IMR-90 (cell line): Measurements from ENCODE around the gene ELSPBP1. TPM values are rescaled to one million over a fixed set of nuclear protein-coding genes. Genes with fewer than 3 reads are reported as not detected.

Experiments used
- ATAC-seq: fragments of 200-7000 bp; cut with Tn5 transposase; 2 replicates; pipeline ENCODE4 v1.9.1; 2020; ENCODE audit warnings: low read depth, mild to moderate bottlenecking, moderate library complexity
- BruUV-seq: library from RNA; stranded (reverse); fragments of 400-500 nt; replicated peaks from 2 replicates; lab custom pipeline; 2021; lab: Mats Ljungman, UMichigan
- CTCF ChIA-PET: fragments of 300-600 bp; formaldehyde crosslinking; extraction: SDS; loops from one replicate; lab custom pipeline; 2021; ENCODE audit warnings: antibody characterized with exemption; lab: Yijun Ruan, JAX
- POLR2A ChIA-PET: fragments of 300-600 bp; sonication (Branson Sonifier 250); formaldehyde crosslinking; loops from one replicate; lab custom pipeline; 2022; ENCODE audit warnings: antibody characterized with exemption; ENCODE audit not compliant: unreplicated experiment; lab: Charles Lee
- DNase-seq: peaks from one replicate; pipeline ENCODE4 v3.0.0; 2013
- H2AFZ ChIP-seq: replicated peaks from 2 replicates; pipeline ENCODE3; 2013; ENCODE audit warnings: low read length, mild to moderate bottlenecking; ENCODE audit not compliant: poor library complexity
- H2AK5ac ChIP-seq: 2 replicates; pipeline ENCODE4 v1.6.1; 2013; ENCODE audit warnings: low read depth, low read length, inconsistent platforms
- H2AK9ac ChIP-seq: replicated peaks from 2 replicates; pipeline ENCODE3; 2013; ENCODE audit warnings: mild to moderate bottlenecking, low read depth, low read length, moderate library complexity; ENCODE audit not compliant: poor library complexity
- H2BK120ac ChIP-seq: 2 replicates; pipeline ENCODE4 v1.6.1; 2013; ENCODE audit warnings: low read depth, low read length, inconsistent platforms
- H2BK15ac ChIP-seq: 3 replicates; pipeline ENCODE4 v1.6.1; 2013; ENCODE audit warnings: low read depth, low read length, inconsistent platforms
- H2BK20ac ChIP-seq: 2 replicates; pipeline ENCODE4 v1.6.1; 2013; ENCODE audit warnings: low read depth, mild to moderate bottlenecking, inconsistent platforms, low read length, moderate library complexity
- H2BK5ac ChIP-seq: 2 replicates; pipeline ENCODE4 v1.6.1; 2013; ENCODE audit warnings: mild to moderate bottlenecking, low read depth, low read length, inconsistent platforms; ENCODE audit not compliant: poor library complexity, severe bottlenecking
- H3K14ac ChIP-seq: replicated peaks from 2 replicates; pipeline ENCODE4 v1.6.1; 2013; ENCODE audit warnings: low read depth, low read length, inconsistent platforms
- H3K18ac ChIP-seq: 2 replicates; pipeline ENCODE4 v1.6.1; 2013; ENCODE audit warnings: low read depth, low read length, control low read depth
- H3K23ac ChIP-seq: 2 replicates; pipeline ENCODE4 v1.6.1; 2013; ENCODE audit warnings: low read depth, low read length, inconsistent platforms
- H3K27ac ChIP-seq: 2 replicates; pipeline ENCODE4 v1.5.1; 2013; ENCODE audit warnings: mild to moderate bottlenecking, control low read depth, low read length; ENCODE audit not compliant: insufficient read depth
- H3K27me3 ChIP-seq: 2 replicates; pipeline ENCODE4 v1.6.1; 2013; ENCODE audit warnings: low read length; ENCODE audit not compliant: control insufficient read depth, insufficient read depth
- H3K36me3 ChIP-seq: 2 replicates; pipeline ENCODE4 v1.6.1; 2013; ENCODE audit warnings: low read length, mixed read lengths; ENCODE audit not compliant: control insufficient read depth, insufficient read depth
- H3K4ac ChIP-seq: 2 replicates; pipeline ENCODE4 v1.6.1; 2013; ENCODE audit warnings: low read depth, low read length, inconsistent platforms
- H3K4me1 ChIP-seq: 2 replicates; pipeline ENCODE4 v1.6.1; 2013; ENCODE audit warnings: low read length, mixed read lengths; ENCODE audit not compliant: control insufficient read depth, insufficient read depth
- H3K4me2 ChIP-seq: 2 replicates; pipeline ENCODE4 v1.6.1; 2013; ENCODE audit warnings: low read depth, mild to moderate bottlenecking, control low read depth, low read length, moderate library complexity
- H3K4me3 ChIP-seq: 2 replicates; pipeline ENCODE4 v1.5.1; 2013; ENCODE audit warnings: low read depth, mild to moderate bottlenecking, control low read depth, low read length, moderate library complexity; ENCODE audit not compliant: insufficient read depth
- H3K56ac ChIP-seq: 2 replicates; pipeline ENCODE4 v1.6.1; 2013; ENCODE audit warnings: low read length, inconsistent platforms; ENCODE audit not compliant: insufficient read depth; ENCODE audit errors: extremely low read depth
- H3K79me1 ChIP-seq, 2 experiments: 2 replicates each; pipeline ENCODE4 v1.6.1; 2013; ENCODE audit warnings: low read length in 2 of 2, inconsistent platforms in 1 of 2, low read depth in 1 of 2
- H3K9ac ChIP-seq: 2 replicates; pipeline ENCODE4 v1.6.1; 2013; ENCODE audit warnings: low read depth, low read length, control low read depth
- H3K9me1 ChIP-seq: 2 replicates; pipeline ENCODE4 v1.6.1; 2013; ENCODE audit warnings: low read length, inconsistent platforms; ENCODE audit not compliant: insufficient read depth
- H3K9me3 ChIP-seq: 2 replicates; pipeline ENCODE4 v1.6.1; 2013; ENCODE audit warnings: low read length; ENCODE audit not compliant: control insufficient read depth, insufficient read depth
- H4K20me1 ChIP-seq: 2 replicates; pipeline ENCODE4 v1.6.1; 2013; ENCODE audit warnings: low read length, inconsistent platforms; ENCODE audit not compliant: insufficient read depth
- H4K5ac ChIP-seq: 2 replicates; pipeline ENCODE4 v1.6.1; 2013; ENCODE audit warnings: mild to moderate bottlenecking, low read depth, low read length, control low read depth
- H4K8ac ChIP-seq, 2 experiments: 2 replicates each; pipeline ENCODE4 v1.6.1; 2013; ENCODE audit warnings: low read depth in 2 of 2, low read length in 2 of 2, control low read depth in 1 of 2, inconsistent platforms in 1 of 2
- H4K91ac ChIP-seq: 2 replicates; pipeline ENCODE4 v1.6.1; 2013; ENCODE audit warnings: low read depth, low read length, inconsistent platforms; ENCODE audit not compliant: insufficient read depth
- CEBPB ChIP-seq: IDR thresholded peaks from 2 replicates; pipeline ENCODE4 v1.6.1; 2012; ENCODE audit warnings: low read depth, low read length, improper control_type of control experiment
- CHD1 ChIP-seq: IDR thresholded peaks from 2 replicates; pipeline ENCODE4 v1.6.1; 2012; ENCODE audit warnings: low read depth, low read length, improper control_type of control experiment
- FOS ChIP-seq: fragments of 150-350 bp; IDR thresholded peaks from 2 replicates; pipeline ENCODE4 v1.6.1; 2016; ENCODE audit warnings: low read depth, low read length
- MAFK ChIP-seq: IDR thresholded peaks from 2 replicates; pipeline ENCODE4 v1.6.1; 2012; ENCODE audit warnings: low read depth, low read length, improper control_type of control experiment
- MXI1 ChIP-seq: IDR thresholded peaks from 2 replicates; pipeline ENCODE4 v1.6.1; 2012; ENCODE audit warnings: low read depth, mild to moderate bottlenecking, low read length, moderate library complexity, borderline replicate concordance
- RCOR1 ChIP-seq: IDR thresholded peaks from 2 replicates; pipeline ENCODE4 v1.6.1; 2012; ENCODE audit warnings: mild to moderate bottlenecking, low read length, improper control_type of control experiment; ENCODE audit not compliant: insufficient replicate concordance
- WGBS, 2 experiments: methylation state at CpG; one replicate each; pipeline versions ENCODE4 v1.1.5 to v1.1.7; 2013; ENCODE audit warnings: missing lambda C conversion rate in 2 of 2; ENCODE audit not compliant: insufficient read length in 1 of 2; ENCODE audit errors: extremely low coverage in 2 of 2; 5-methylcytosine and 5-hydroxymethylcytosine counted together
- dilution Hi-C: fragments of 300-500 bp; cut with HindIII; formaldehyde crosslinking; loops from one replicate; pipeline ENCODE4 v1.14.3; 2018; ENCODE audit warnings: low sequenced_read_pairs; ENCODE audit not compliant: unreplicated experiment
- in situ Hi-C: fragments of 300-500 bp; cut with MboI; formaldehyde crosslinking; loops from 3 replicates; pipeline ENCODE4 v1.14.3; 2019; ENCODE audit warnings: low sequenced_read_pairs, inconsistent platforms, mixed read lengths
- intact Hi-C: fragments of 100-400 bp; cut with micrococcal nuclease; formaldehyde crosslinking; loops from 2 replicates; pipeline ENCODE4 v1.10.0; 2022
- polyA plus RNA-seq, 3 experiments: library from polyadenylated mRNA; depleted of rRNA; stranded (reverse); fragments of >200 nt; gene quantifications; 2 replicates each; pipeline ENCODE4 v1.2.3, GENCODE V29; 2012; ENCODE audit warnings: low replicate concordance in 1 of 3
- total RNA-seq: library from RNA; depleted of rRNA; stranded (reverse); fragments of >200 nt; gene quantifications from 2 replicates; pipeline ENCODE4 v1.2.3, GENCODE V29; 2012

Gene ELSPBP1
- total and polyA plus RNA-seq, 2 of the 4 experiments (the other 2 are of a cell fraction) = not detected

DNA sequence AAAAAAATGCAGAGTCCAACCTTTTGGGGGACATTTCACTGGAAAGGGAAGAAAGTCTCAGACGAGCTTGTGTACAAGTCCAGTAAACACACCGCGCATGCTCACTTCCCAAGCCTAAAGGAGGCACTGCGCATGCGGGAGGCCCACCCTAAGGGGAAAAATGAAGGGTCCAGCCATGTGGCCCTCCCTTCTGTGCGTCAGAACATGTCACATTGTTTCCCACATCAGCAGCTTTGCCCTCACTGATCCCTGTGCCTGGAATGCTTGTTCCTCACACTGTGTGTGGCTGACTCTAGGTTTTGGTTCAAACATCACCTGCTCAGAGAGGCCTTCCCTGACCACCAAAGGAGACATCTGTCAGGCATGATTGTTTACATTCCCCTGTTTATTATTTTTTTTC is 4.4 kb downstream of the ELSPBP1 start:
- no peaks in the 10 kb centered on the region for H3K79me1 ChIP-seq
- no peak overlapping the region for H2BK120ac ChIP-seq
- ChIA-PET CTCF (no interaction called here), POLR2A (no interaction called here)
- no peak overlapping the region for H3K14ac ChIP-seq
- H3K4ac ChIP-seq = no peak overlapping the region
- no peak overlapping the region for H3K4me2 ChIP-seq
- H2AFZ ChIP-seq = no peak overlapping the region
- no peak for ATAC-seq
- intact Hi-C loops (no loop called here), dilution Hi-C loops (no loop called here), in situ Hi-C loops (no loop called here)
- no peak overlapping the region for H2BK15ac ChIP-seq
- H4K5ac ChIP-seq = no peak overlapping the region
- no peaks in the 10 kb centered on the region for H3K36me3 ChIP-seq
- H3K4me3 ChIP-seq = no peak overlapping the region
- H2AK9ac ChIP-seq = no peak overlapping the region
- no peaks in the 10 kb centered on the region for H3K27me3 ChIP-seq
- H3K56ac ChIP-seq = no peak overlapping the region
- no peaks in the 10 kb centered on the region for H3K9me1 ChIP-seq
- no peak overlapping the region for H2BK20ac ChIP-seq
- DNase-seq = no peak
- H3K18ac ChIP-seq = no peak overlapping the region
- H3K23ac ChIP-seq = no peak overlapping the region
- no peaks in the 10 kb centered on the region for H3K4me1 ChIP-seq
- no peak for TF ChIP-seq CHD1
- TF ChIP-seq MXI1 = no peak
- no peak for TF ChIP-seq CEBPB
- no peak for TF ChIP-seq MAFK
- no peak for TF ChIP-seq FOS
- TF ChIP-seq RCOR1 = no peak
- no peak overlapping the region for H2BK5ac ChIP-seq
- no peaks in the 10 kb centered on the region for H4K20me1 ChIP-seq
- no peak overlapping the region for H3K9ac ChIP-seq
- H4K91ac ChIP-seq = no peak overlapping the region
- BruUV-seq = no TSS peak
- H4K8ac ChIP-seq = no peak overlapping the region
- H2AK5ac ChIP-seq = no peak overlapping the region
- no CpG with 5 or more reads among the region's 6 CpGs for WGBS, 2 experiments
- no peaks in the 10 kb centered on the region for H3K9me3 ChIP-seq
- H3K27ac ChIP-seq = no peak overlapping the region
